GM10266 (cell line): ENCODE results near the gene TMED10.

Source experiments
- DNase-seq: peaks from one replicate; pipeline ENCODE4 v3.0.0; 2012; ENCODE audit errors: extremely low spot score
- TF ChIP-seq, protein P1 (sequence below): IDR thresholded peaks from 2 replicates; pipeline ENCODE4 v1.5.1; 2012; ENCODE audit warnings: mild to moderate bottlenecking, low read depth; ENCODE audit not compliant: control insufficient read depth, insufficient read depth; ENCODE audit errors: missing control alignments

TMED10 gene

DNA sequence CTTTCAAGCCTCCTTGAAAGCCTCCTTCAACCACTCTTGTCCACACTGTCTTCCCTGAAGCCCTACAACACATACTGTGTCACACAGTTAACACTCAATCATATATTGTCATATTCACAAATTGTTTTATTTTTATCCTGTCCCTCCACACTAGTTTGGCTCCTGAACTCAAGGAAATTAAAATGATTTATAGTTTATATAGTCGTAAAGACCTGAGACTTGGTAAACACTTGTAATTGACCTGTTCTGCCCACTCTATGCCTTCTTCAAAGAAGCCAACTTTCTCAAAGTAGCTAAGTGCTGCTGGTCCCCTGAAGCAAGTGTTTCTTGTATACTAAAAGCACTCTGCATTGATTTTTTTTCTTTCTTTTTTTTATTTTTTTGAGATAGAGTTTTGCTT is 33.9 kb downstream of the TMED10 start:
- DNase-seq, result no peak
- TF ChIP-seq, protein P1, sequence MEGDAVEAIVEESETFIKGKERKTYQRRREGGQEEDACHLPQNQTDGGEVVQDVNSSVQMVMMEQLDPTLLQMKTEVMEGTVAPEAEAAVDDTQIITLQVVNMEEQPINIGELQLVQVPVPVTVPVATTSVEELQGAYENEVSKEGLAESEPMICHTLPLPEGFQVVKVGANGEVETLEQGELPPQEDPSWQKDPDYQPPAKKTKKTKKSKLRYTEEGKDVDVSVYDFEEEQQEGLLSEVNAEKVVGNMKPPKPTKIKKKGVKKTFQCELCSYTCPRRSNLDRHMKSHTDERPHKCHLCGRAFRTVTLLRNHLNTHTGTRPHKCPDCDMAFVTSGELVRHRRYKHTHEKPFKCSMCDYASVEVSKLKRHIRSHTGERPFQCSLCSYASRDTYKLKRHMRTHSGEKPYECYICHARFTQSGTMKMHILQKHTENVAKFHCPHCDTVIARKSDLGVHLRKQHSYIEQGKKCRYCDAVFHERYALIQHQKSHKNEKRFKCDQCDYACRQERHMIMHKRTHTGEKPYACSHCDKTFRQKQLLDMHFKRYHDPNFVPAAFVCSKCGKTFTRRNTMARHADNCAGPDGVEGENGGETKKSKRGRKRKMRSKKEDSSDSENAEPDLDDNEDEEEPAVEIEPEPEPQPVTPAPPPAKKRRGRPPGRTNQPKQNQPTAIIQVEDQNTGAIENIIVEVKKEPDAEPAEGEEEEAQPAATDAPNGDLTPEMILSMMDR, result no peak

DNA sequence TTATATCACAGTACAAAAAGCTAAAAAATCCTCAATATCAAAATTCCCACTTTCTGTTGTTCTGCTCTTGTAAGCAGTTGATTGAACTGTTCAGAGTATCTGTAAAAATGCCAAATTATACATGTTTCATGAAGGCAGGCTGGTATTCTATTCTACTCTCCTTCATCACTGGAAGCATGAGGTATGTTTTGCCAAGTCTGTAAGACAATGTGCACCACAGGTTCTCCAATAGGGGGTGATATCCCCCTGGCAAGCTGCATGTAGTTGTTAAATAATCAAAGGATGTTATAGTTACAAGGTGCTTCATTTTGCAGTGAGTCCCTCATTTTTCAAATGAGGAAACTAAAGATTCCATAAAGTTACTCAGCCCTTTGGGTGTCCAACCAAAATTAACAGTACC is 34.4 kb downstream of the TMED10 start:
- TF ChIP-seq, protein P1, result peak; percentile 25
- DNase-seq, result no peak

DNA sequence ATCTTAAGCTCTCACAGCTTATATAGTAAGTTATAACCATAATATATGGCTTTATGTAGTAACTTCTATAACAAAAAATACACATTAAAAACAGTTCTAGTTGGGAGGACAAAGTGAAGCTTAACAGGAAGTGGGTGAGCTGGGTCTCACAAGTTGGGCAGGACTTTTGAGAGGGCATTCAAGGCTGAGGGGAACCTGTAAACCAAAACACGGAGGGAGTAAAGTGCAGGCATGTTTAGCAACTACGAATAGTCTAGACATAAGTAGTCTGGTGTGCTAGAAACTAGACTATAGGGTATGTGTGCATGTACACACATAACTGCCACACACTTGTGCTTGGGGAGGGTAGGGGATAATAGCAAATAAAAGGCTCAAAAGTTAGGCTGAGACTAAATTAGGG is 35.4 kb downstream of the TMED10 start:
- TF ChIP-seq, protein P1, result no peak
- no peak for DNase-seq

DNA sequence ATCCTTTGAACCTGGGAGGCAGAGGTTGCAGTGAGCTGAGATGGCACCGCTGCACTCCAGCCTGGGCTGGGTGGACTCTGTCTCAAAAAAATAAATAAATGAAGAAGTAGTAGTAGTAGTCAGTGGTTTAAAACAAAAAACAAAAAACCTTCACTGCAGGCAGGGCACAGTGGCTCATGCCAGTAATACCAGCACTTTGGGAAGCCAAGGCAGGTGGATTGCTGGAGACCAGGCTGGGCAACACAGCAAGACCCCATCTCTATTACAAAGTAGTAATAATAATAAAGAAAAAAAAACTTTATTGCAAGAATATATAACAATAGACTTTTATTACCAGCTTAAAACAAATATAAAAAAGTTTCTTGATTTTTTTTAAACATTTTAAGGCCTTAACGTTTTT is 35.8 kb downstream of the TMED10 start:
- DNase-seq, result no peak
- TF ChIP-seq, protein P1, result no peak

DNA sequence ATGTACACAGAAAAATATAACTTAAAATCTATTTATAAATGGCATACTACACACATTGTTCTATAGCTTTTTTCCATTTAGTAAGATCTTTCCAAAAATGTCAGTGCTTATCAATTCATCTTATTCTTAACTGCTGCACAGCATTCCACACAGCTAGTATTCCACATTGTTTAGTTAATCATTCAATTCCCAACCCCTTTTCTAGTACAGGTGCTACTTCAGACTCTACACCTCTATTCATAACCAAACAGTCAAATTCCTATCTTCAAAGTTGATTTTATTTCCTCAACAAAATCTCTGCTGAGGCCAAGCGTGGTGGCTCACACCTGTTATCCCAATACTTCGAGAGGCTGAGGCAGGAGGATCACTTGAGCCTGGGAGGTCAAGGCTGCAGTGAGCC is 37.2 kb downstream of the TMED10 start:
- TF ChIP-seq, protein P1, result no peak
- DNase-seq, result no peak

DNA sequence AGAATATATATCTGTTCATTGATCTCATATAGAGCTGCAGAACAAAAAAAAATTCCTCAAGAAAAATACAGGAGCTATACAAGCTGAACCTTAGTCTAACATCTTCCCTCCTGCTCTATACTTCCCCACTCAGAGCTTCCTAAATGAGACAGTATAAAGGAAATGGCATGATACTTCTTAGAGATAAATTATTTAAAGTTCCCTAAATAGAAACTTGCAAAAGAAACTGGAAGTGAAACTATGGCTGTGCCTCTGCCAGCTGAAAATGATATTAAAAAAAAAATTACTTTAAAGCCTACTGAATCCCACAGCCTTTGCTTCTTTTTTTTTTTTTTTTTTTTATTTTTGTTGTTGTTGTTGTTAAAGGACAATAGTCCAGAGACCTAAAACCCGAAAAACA is 37.9 kb downstream of the TMED10 start:
- DNase-seq, result no peak
- TF ChIP-seq, protein P1, result no peak

DNA sequence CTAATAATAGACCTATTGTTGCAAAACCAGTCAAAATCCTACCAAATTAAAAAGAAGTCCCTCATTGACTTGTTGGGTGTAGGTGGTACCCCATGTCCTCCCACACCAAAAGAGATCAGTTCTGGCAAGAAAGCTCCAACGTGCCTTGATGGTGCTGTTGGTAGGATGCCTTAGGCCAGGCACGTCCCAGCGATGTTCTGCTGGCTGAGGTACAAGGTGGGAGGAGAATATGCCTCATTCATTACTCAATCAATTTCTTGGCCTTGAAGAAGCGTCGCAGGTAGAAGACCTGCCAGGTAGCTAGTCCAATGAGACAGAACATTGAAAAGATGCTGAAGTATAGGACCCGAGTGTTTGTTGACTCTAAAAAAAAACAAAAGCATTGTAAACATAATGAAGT is 41.8 kb downstream of the TMED10 start:
- DNase-seq, result no peak
- TF ChIP-seq, protein P1, result no peak
